ENCODE results near the gene RBM33. TPM values are rescaled to one million over a fixed set of nuclear protein-coding genes. Genes with fewer than 3 reads are reported as not detected.

Gene RBM33
- total RNA-seq, 1 donor from 2014 or later: 62.8 TPM

GRCh38 chr7:155789001-155789725 lies 144.7 kb downstream of the RBM33 start:
- intact Hi-C loops (cut with DNase I): no loop called here

GRCh38 chr7:155790666-155791065 lies 146.2 kb downstream of the RBM33 start:
- H3K27me3 ChIP-seq: peaks cover 5% of the 10 kb centered on the region
- no peak for DNase-seq
- no peaks in the 10 kb centered on the region for H3K4me1 ChIP-seq
- intact Hi-C loops (cut with DNase I): no loop called here
- ATAC-seq: no peak
- H3K4me3 ChIP-seq: no peak overlapping the region
- H3K27ac ChIP-seq: no peak overlapping the region
- TF ChIP-seq CTCF (IDR thresholded peaks at IDR 0.05): no peak
- no peaks in the 10 kb centered on the region for H3K9me3 ChIP-seq
- no peaks in the 10 kb centered on the region for H3K36me3 ChIP-seq

More at GRCh38 chr7:155789001-155789725, 144.7 kb downstream of the RBM33 start:
- DNase-seq: no peak
- no peak for TF ChIP-seq CTCF (IDR thresholded peaks at IDR 0.05)
- no peak for ATAC-seq
- no peaks in the 10 kb centered on the region for H3K9me3 ChIP-seq
- H3K4me3 ChIP-seq: no peak overlapping the region
- no peaks in the 10 kb centered on the region for H3K36me3 ChIP-seq
- no peaks in the 10 kb centered on the region for H3K4me1 ChIP-seq
- no peak overlapping the region for H3K27ac ChIP-seq
- no peaks in the 10 kb centered on the region for H3K27me3 ChIP-seq

DNA sequence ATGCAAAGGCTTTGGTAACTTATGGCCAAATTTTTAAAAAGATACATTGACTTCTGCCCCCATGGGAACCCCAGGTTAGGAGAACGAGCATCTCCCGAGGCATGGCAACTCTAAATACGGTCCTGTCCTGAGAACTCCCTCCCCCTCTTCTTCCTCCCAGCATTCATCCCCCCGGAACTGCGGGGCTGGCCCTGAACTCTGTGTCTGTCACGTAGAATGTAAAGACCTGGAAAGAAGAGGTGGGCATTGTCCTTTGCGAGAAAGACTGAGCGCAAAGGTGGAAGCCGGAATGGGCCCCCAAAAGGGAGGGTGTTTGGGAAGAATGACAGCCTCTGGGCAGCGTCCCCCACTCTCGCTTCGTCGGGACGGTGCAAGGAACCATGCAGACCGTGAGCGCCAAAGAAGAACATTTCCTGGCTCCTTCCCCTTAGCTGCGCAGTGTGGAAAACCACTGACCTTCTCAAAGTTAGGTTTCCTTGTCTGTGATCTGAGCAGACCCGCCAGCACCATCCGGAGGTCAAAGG lies 146.8 kb downstream of the RBM33 start:
- DNase-seq: no peak
- intact Hi-C loops (cut with DNase I): no loop called here
- Histone ChIP-seq H3K9me3 (no peaks in the 10 kb centered on the region), H3K4me3 (no peak overlapping the region), H3K36me3 (no peaks in the 10 kb centered on the region), H3K4me1 (no peaks in the 10 kb centered on the region), H3K27ac (no peak overlapping the region), H3K27me3 (peaks cover 11% of the 10 kb centered on the region)
- ATAC-seq: no peak
- TF ChIP-seq CTCF (IDR thresholded peaks at IDR 0.05): no peak

DNA sequence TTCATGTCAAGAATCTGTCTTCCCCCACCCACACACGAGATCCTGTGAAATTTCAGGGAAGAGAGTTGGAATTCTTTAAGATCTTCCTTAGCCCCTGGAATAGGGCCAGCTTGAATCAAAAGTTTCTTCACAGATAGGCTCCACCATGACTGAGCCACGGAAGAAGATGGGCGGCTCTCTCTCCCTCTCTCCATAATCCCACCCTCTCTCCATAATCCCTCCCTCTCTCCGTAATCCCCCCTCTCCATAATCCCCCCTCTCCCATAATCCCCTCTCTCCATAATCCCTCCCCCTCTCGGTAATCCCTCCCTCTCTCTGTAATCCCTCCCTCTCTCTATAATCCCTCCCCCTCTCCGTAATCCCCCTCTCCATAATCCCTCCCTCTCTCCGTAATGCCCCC lies 147.4 kb downstream of the RBM33 start:
- TF ChIP-seq CTCF (IDR thresholded peaks at IDR 0.05): no peak
- Histone ChIP-seq H3K36me3 (no peaks in the 10 kb centered on the region), H3K9me3 (no peaks in the 10 kb centered on the region), H3K4me1 (no peaks in the 10 kb centered on the region), H3K4me3 (no peak overlapping the region), H3K27me3 (peaks cover 17% of the 10 kb centered on the region), H3K27ac (no peak overlapping the region)
- ATAC-seq (no peak), DNase-seq (no peak)
- intact Hi-C loops (cut with DNase I): no loop called here

- ATAC-seq (no peak), DNase-seq (no peak)
- H3K9me3 ChIP-seq: no peaks in the 10 kb centered on the region
- H3K4me3 ChIP-seq: no peak overlapping the region
- no peak for TF ChIP-seq CTCF (IDR thresholded peaks at IDR 0.05)
- H3K27me3 ChIP-seq: peaks cover 17% of the 10 kb centered on the region
- H3K27ac ChIP-seq: no peak overlapping the region
- H3K4me1 ChIP-seq: no peaks in the 10 kb centered on the region
- no peaks in the 10 kb centered on the region for H3K36me3 ChIP-seq
- intact Hi-C loops (cut with DNase I): no loop called here
Observed at GRCh38 chr7:155792315-155792960, 148.0 kb downstream of the RBM33 start.
